K562 (cell line): ENCODE data around the gene CIAO2B. TPM values are rescaled to one million over a fixed set of nuclear protein-coding genes. Genes with fewer than 3 reads are reported as not detected.
A peak's percentile ranks its signal among the peaks of the same experiment; 100 is the strongest.

ENCODE experiments used
- CHAMP1 ChIP-seq: fragments of 450-650 bp; IDR thresholded peaks from 2 replicates; pipeline ENCODE4 v1.6.1; 2016; ENCODE audit warnings: mild to moderate bottlenecking
- ETV5 ChIP-seq: sonication (generic); formaldehyde crosslinking; IDR thresholded peaks from 2 replicates; pipeline ENCODE4 v1.4.0; 2020; ENCODE audit warnings: low read depth, mild to moderate bottlenecking, missing genetic modification reagents
- KDM4B ChIP-seq, 2 experiments: fragments of 450-650 bp in 1 of 2; sonication (generic) in 1 of 2; IDR thresholded peaks; 2 replicates each; pipeline ENCODE4 v1.6.1; 2016 to 2017; ENCODE audit warnings: borderline replicate concordance in 2 of 2, antibody characterized with exemption in 1 of 2, low read depth in 1 of 2, mild to moderate bottlenecking in 1 of 2
- L3MBTL2 ChIP-seq: fragments of 450-650 bp; IDR thresholded peaks from 2 replicates; pipeline ENCODE4 v1.6.1; 2016; ENCODE audit warnings: mild to moderate bottlenecking, moderate library complexity
- MEIS2 ChIP-seq: fragments of 450-650 bp; IDR thresholded peaks from 2 replicates; pipeline ENCODE4 v1.6.1; 2014; ENCODE audit warnings: mild to moderate bottlenecking; ENCODE audit not compliant: partially characterized antibody
- NRF1 ChIP-seq, 2 experiments: fragments of 450-650 bp; IDR thresholded peaks in 1 of 2; conservative IDR thresholded peaks in 1 of 2; 2 replicates each; pipeline ENCODE4 v1.6.1; 2014; ENCODE audit warnings: mild to moderate bottlenecking in 2 of 2
- PHF20 ChIP-seq: fragments of 450-650 bp; IDR thresholded peaks from 2 replicates; pipeline ENCODE4 v1.6.1; 2018; ENCODE audit not compliant: partially characterized antibody
- SIX5 ChIP-seq, 2 experiments: IDR thresholded peaks; 2 replicates each; pipeline ENCODE4 v1.6.1; 2011; ENCODE audit warnings: low read length in 2 of 2, borderline replicate concordance in 1 of 2, low read depth in 1 of 2, mild to moderate bottlenecking in 1 of 2, moderate library complexity in 1 of 2; ENCODE audit not compliant: insufficient read depth in 1 of 2
- ZFX ChIP-seq: sonication (generic); formaldehyde crosslinking; IDR thresholded peaks from 2 replicates; pipeline ENCODE4 v1.8.0; 2022; ENCODE audit warnings: mild to moderate bottlenecking, missing genetic modification reagents, moderate library complexity
- ZNF740 ChIP-seq, 3 experiments: fragments of 200-800 bp in 1 of 3; sonication (Bioruptor generic) in 1 of 3; sonication (generic) in 1 of 3; formaldehyde crosslinking in 1 of 3; IDR thresholded peaks; 2 replicates each; pipeline versions ENCODE4 v1.6.1 to v1.8.0; 2016 to 2022; ENCODE audit warnings: mild to moderate bottlenecking in 2 of 3, missing compliant biosample characterization in 2 of 3, missing genetic modification characterization in 2 of 3, missing genetic modification reagents in 1 of 3
- polyA plus RNA-seq, 8 experiments: library from polyadenylated mRNA; depleted of rRNA in 4 of 8; stranded (reverse) in 5 of 8; unstranded in 3 of 8; fragments of >200 nt; fragmentation: Nextera tagmentation in 2 of 8; fragmentation: Illumina TruSeq in 1 of 8; extraction: Ambion mirVana in 2 of 8; extraction: Trizol in 1 of 8; gene quantifications; 2 replicates each; pipeline versions ENCODE4 v1.2.1 to v1.2.3, GENCODE V29; 2011 to 2014; ENCODE audit warnings: inconsistent platforms in 1 of 8, missing spikeins in 1 of 8
- total RNA-seq, 7 experiments: library from RNA; depleted of rRNA in 6 of 7; stranded (reverse); fragments of >200 nt in 6 of 7; fragmentation: Illumina TruSeq in 2 of 7; extraction: Trizol in 2 of 7; gene quantifications; 2 replicates each; pipeline versions ENCODE4 v1.2.1 to v1.2.3, GENCODE V29; 2011 to 2021; ENCODE audit warnings: low replicate concordance in 1 of 7
- TF ChIP-seq, protein P1 (sequence below), 2 experiments: fragments of 450-650 bp; formaldehyde crosslinking in 1 of 2; IDR thresholded peaks; 2 replicates each; pipeline versions ENCODE4 v1.4.0 to v1.6.1; 2014 to 2020; ENCODE audit warnings: mild to moderate bottlenecking in 2 of 2, borderline replicate concordance in 1 of 2, low read depth in 1 of 2
- TF ChIP-seq, protein P2 (sequence below): fragments of 250-450 bp; sonication (Bioruptor Pico); IDR thresholded peaks from 2 replicates; pipeline ENCODE4 v1.6.1; 2021; ENCODE audit warnings: mild to moderate bottlenecking

CIAO2B gene
- total and polyA plus RNA-seq, 9 of the 15 experiments (the other 6 are each of a cell fraction or from before 2014, with no cell fraction given) = 86.8 to 182 (median 113) TPM

DNA sequence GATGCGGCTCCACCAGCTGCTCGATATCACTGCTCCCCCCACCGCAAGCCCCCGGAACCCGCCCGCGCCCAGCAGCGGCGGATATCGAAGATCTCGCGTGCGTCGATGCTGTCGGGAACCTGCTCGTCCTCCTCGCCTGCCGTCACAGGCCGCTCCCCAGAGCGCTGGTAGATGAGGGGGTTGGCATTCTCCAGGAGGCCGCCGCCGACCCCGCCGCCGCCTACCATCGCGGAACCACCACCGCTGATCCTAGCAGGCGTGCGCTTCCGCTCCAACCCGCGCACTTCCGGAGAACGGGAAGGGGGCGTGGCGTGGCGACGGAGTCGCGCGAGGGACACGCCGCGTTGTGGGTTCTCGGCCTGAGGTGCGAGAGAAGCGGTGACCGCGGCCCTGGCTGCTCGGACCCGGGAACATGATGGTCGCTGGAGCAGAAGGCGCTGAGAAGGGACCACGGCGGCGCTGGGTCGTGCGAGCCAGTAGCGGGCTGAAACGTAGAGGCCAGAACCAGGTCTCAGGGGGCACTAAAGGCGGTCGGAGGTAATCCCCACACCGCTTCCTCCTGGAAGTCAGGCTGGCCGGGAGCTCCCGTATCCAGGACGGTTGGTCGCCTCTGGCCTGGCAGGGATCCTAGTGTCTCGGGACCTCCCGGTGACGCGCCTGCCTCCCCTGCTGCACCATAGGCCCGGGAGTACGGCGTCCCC lies at the start of gene CIAO2B (continued):
- TF ChIP-seq, protein P1, sequence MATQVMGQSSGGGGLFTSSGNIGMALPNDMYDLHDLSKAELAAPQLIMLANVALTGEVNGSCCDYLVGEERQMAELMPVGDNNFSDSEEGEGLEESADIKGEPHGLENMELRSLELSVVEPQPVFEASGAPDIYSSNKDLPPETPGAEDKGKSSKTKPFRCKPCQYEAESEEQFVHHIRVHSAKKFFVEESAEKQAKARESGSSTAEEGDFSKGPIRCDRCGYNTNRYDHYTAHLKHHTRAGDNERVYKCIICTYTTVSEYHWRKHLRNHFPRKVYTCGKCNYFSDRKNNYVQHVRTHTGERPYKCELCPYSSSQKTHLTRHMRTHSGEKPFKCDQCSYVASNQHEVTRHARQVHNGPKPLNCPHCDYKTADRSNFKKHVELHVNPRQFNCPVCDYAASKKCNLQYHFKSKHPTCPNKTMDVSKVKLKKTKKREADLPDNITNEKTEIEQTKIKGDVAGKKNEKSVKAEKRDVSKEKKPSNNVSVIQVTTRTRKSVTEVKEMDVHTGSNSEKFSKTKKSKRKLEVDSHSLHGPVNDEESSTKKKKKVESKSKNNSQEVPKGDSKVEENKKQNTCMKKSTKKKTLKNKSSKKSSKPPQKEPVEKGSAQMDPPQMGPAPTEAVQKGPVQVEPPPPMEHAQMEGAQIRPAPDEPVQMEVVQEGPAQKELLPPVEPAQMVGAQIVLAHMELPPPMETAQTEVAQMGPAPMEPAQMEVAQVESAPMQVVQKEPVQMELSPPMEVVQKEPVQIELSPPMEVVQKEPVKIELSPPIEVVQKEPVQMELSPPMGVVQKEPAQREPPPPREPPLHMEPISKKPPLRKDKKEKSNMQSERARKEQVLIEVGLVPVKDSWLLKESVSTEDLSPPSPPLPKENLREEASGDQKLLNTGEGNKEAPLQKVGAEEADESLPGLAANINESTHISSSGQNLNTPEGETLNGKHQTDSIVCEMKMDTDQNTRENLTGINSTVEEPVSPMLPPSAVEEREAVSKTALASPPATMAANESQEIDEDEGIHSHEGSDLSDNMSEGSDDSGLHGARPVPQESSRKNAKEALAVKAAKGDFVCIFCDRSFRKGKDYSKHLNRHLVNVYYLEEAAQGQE (IDR thresholded peaks at IDR 0.05; ENCODE audit: borderline replicate concordance) = no peak
- TF ChIP-seq, protein P1 (CRISPR knock-in tag; IDR thresholded peaks at IDR 0.05; ENCODE audit: low read depth) = no peak
- TF ChIP-seq ETV5 (CRISPR knock-in tag) (peak; percentile 95), CHAMP1 (no peak), SIX5 (IDR thresholded peaks at IDR 0.05; ENCODE audit: borderline replicate concordance in 1 of 2, insufficient read depth in 1 of 2, low read depth in 1 of 2, low read length in 2 of 2) (0 out of 4 replicates have a peak, but pooled peaks of 1 of the 2 experiments have one; percentile 17), KDM4B (IDR thresholded peaks at IDR 0.05; ENCODE audit: borderline replicate concordance in 2 of 2, low read depth in 1 of 2) (peak in 1 of 2 experiments; percentile 68; a peak in 1 of 4 replicates), ZNF740 (CRISPR knock-in tag; IDR thresholded peaks at IDR 0.05) (0 out of 2 replicates have a peak, but pooled peaks have one; percentile 17), ZNF740 (tag; IDR thresholded peaks at IDR 0.05) (no peak), NRF1 (conservative IDR thresholded peaks at IDR 0.05 in 1 of 2, IDR thresholded peaks at IDR 0.05 in 1 of 2) (peak; percentile 61 to 76), MEIS2 (no peak), PHF20 (peak; percentile 88), ZFX (CRISPR knock-in tag) (peak; percentile 81), L3MBTL2 (peak; percentile 85)
- TF ChIP-seq, protein P2, sequence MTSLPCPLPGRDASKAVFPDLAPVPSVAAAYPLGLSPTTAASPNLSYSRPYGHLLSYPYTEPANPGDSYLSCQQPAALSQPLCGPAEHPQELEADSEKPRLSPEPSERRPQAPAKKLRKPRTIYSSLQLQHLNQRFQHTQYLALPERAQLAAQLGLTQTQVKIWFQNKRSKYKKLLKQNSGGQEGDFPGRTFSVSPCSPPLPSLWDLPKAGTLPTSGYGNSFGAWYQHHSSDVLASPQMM = no peak
